GM19035 (cell line): Measurements from ENCODE around the gene TNRC18.
"Not testable (repeated sequence)": the region's sequence is repeated elsewhere in the genome, so short reads cannot be mapped to it uniquely, and the experiment has no call there.

Source experiments
- ATAC-seq: cut with Tn5 transposase; IDR thresholded peaks from one replicate; pipeline ENCODE4 v1.9.1; 2021; ENCODE audit not compliant: unreplicated experiment

TNRC18 gene

GRCh38 chr7:5278766-5279165 is 144.9 kb downstream of the TNRC18 start:
- no peak for ATAC-seq

GRCh38 chr7:5276611-5277010 is 147.0 kb downstream of the TNRC18 start:
- no peak for ATAC-seq

GRCh38 chr7:5276123-5276522 is 147.5 kb downstream of the TNRC18 start:
- ATAC-seq, result not testable (repeated sequence)

- ATAC-seq, result not testable (repeated sequence)
Observed at GRCh38 chr7:5275510-5275909, 148.1 kb downstream of the TNRC18 start.

GRCh38 chr7:5274985-5275431 is 148.6 kb downstream of the TNRC18 start:
- not testable (repeated sequence) for ATAC-seq

GRCh38 chr7:5274441-5274840 is 149.2 kb downstream of the TNRC18 start:
- no peak for ATAC-seq

GRCh38 chr7:5273831-5274405 is 149.7 kb downstream of the TNRC18 start:
- not testable (repeated sequence) for ATAC-seq

DNA sequence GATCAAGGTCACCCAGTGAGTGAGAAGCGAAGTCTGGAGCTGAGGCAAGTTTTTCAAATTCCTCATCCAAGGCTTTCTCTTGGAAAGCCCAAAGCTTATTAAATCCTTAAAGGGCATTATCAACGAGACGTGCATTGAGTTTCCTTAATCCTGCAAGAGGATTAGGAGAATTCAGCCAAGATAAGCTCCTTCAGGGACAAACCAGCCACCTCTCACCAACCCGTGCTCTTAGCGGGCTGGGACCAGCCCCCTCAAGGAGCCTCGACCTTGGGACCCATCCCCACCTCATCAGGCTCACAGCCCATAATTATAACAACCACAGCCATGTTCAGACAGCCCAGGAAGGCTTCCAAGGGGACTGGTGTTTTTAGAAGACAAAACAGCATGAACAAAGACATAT is 152.8 kb downstream of the TNRC18 start:
- ATAC-seq, result no peak

- not testable (repeated sequence) for ATAC-seq
Observed at GRCh38 chr7:5269992-5270657, 153.5 kb downstream of the TNRC18 start.

GRCh38 chr7:5267829-5268228 is 155.8 kb downstream of the TNRC18 start:
- not testable (repeated sequence) for ATAC-seq

GRCh38 chr7:5266191-5267028 is 157.2 kb downstream of the TNRC18 start:
- no peak for ATAC-seq

DNA sequence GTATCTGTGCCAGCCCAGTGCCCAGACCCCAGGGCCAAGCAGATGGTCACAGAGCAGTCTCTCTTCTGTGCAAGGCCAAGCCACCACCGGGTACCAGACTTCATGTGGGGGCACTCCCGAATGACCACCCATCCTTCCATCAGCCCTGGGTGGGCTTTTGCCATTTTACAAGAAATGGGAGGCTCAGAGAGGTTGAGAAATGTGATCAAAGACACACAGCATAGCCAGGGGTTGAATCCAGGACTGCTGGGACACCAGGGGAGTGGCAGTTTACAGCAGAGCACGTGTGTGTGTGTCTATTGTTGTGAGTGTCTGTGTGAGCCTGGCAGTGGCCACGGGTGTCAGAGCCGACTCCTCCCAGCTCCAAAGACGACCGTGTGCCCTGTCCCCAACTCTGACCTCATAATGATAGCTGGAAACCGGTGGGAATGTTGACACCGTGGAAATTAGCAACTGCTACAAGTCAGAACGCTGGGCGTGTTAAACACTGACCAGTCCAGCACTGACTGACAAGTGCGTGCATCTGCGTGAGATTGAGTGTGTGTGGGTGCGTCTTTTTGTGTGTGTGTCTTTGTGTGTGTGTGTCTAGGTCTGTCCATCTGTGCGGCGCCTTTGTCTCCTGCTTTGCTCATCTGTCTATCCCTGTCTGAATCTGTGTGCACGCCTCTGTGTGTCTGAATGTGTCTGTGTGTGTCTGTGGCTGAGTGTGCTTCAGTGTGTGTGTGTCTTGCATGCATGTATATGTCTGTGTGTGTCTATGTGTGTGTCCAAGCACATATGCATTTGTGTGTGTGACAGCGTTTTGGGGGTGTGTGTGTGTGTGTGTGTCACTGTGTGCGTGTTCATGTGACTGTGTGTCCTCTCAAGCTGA is 158.1 kb downstream of the TNRC18 start:
- ATAC-seq, result no peak

- not testable (repeated sequence) for ATAC-seq
Observed at GRCh38 chr7:5263066-5263465, 160.6 kb downstream of the TNRC18 start.

DNA sequence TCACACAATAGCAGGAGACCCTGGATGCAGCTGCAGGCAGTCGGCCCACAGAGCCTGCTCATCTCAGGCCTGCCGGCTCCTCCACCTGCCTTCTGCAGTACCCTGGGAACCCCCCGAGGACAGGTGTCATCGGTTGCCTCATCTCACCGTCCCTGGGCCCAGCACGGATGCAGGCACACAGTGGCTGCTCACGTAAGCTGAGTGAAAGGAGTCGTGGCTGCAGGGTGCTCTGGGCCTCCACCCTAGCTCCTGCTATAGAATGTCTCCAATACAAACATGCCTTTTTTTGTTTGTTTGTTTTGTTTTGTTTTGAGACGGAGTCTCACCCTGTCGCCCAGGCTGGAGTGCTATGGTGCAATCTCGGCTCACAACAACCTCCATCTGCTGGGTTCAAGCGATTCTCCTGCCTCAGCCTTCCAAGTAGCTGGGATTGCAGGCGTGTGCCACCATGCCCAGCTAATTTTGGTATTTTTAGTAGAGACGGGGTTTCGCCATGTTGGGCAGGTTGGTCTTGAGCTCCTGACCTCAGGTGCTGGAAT is 163.0 kb downstream of the TNRC18 start:
- ATAC-seq, result not testable (repeated sequence)
